22Rv1 (cell line): ENCODE measurements around the gene MYCBP2.
"Not testable (repeated sequence)": the region's sequence is repeated elsewhere in the genome, so short reads cannot be mapped to it uniquely, and the experiment has no call there.

Experiments used
- H3K27ac ChIP-seq: fragments of 450-650 bp; 2 replicates; pipeline ENCODE4 v1.5.1; 2017
- ZFX ChIP-seq: fragments of 450-650 bp; IDR thresholded peaks from 2 replicates; pipeline ENCODE4 v1.6.1; 2017; ENCODE audit warnings: antibody characterized with exemption, borderline replicate concordance
- TF ChIP-seq, protein P1 (sequence below): fragments of 450-650 bp; IDR thresholded peaks from 2 replicates; pipeline ENCODE4 v1.5.1; 2017; ENCODE audit warnings: mild to moderate bottlenecking

Gene MYCBP2

GRCh38 chr13:77265336-77265735, 61.6 kb downstream of the MYCBP2 start:
- H3K27ac ChIP-seq = no peak overlapping the region
- no peak for TF ChIP-seq ZFX
- TF ChIP-seq, protein P1, sequence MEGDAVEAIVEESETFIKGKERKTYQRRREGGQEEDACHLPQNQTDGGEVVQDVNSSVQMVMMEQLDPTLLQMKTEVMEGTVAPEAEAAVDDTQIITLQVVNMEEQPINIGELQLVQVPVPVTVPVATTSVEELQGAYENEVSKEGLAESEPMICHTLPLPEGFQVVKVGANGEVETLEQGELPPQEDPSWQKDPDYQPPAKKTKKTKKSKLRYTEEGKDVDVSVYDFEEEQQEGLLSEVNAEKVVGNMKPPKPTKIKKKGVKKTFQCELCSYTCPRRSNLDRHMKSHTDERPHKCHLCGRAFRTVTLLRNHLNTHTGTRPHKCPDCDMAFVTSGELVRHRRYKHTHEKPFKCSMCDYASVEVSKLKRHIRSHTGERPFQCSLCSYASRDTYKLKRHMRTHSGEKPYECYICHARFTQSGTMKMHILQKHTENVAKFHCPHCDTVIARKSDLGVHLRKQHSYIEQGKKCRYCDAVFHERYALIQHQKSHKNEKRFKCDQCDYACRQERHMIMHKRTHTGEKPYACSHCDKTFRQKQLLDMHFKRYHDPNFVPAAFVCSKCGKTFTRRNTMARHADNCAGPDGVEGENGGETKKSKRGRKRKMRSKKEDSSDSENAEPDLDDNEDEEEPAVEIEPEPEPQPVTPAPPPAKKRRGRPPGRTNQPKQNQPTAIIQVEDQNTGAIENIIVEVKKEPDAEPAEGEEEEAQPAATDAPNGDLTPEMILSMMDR = no peak

DNA sequence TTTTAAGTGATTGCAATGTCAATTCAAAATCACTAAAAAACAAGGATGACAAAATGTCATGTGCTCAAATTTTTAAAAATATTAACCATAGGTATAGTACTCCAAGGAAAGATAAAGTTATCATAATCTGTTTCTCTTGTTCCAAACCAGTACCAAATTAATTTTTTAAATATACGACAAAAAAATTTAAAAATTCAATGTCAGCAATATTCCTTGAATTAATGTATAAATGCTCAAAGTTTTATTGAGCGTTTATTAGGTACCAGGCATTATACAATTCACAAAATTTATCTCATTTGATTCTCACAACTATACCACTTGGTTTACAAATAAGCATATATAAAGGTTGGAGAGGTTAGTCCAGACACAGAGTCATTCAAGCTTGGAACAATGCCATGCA, 64.7 kb downstream of the MYCBP2 start:
- H3K27ac ChIP-seq = no peak overlapping the region
- TF ChIP-seq ZFX = no peak
- TF ChIP-seq, protein P1 = no peak

DNA sequence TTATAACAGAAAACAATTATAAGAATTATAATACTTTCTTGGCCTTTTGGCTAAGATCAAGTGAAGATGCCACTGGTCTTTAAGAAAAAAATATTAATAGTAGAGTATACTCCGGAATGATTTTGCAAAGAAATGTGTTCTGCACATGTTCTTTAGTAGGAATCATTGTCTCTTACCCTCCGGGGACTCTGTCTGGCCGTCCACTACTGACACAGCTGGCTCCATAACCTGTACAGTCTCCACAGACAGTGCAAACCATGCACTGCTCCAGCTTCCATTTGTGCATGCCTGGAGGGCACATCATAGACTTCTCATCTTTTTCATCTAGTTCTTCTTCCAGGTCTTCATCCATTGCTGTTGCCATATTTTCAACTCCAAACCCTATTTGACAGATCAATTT, 75.9 kb downstream of the MYCBP2 start:
- H3K27ac ChIP-seq = no peak overlapping the region
- TF ChIP-seq, protein P1 = no peak
- TF ChIP-seq ZFX = no peak

DNA sequence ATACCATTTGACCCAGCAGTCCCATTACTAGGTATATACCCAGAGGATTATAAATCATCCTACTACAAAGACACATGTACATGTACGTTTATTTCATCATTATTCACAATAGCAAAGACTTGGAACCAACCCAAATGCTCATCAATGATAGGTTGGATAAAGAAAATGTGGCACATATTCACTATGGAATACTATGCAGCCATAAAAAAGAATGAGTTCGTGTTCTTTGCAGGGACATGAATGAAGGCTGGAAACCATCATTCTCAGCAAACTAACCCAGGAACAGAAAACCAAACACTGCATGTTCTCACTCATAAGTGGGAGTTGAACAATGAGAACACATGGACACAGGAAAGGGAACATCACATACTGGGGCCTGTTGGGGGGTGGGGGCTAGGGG, 81.7 kb downstream of the MYCBP2 start:
- not testable (repeated sequence) for H3K27ac ChIP-seq

GRCh38 chr13:77239312-77239711, 87.6 kb downstream of the MYCBP2 start:
- H3K27ac ChIP-seq = no peak overlapping the region
- TF ChIP-seq ZFX = no peak
- TF ChIP-seq, protein P1 = no peak

- no peak overlapping the region for H3K27ac ChIP-seq
- TF ChIP-seq, protein P1 = no peak
- TF ChIP-seq ZFX = no peak
Observed at GRCh38 chr13:77235456-77236022, 91.4 kb downstream of the MYCBP2 start.

GRCh38 chr13:77233159-77233558, 93.7 kb downstream of the MYCBP2 start:
- TF ChIP-seq, protein P1 = no peak
- no peak for TF ChIP-seq ZFX
- no peak overlapping the region for H3K27ac ChIP-seq

DNA sequence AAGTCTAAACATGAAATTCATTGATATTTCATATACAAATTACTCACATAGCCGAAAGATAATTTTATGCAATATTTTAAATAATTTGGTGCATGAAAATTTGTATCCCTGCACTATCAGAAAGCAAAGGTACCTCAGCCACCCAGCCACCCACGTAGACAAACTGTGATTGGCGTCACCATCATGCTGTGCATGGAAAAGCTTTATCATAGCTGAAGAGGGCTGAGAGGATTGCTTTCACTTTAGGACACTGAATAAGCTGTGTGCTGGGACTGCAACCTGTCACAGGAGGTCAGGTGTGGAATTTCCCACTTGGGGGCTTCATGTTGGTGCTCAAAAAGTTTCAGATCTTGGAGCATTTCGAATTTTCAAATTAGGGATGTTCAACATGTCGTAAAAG, 96.3 kb downstream of the MYCBP2 start:
- H3K27ac ChIP-seq = no peak overlapping the region
- no peak for TF ChIP-seq ZFX
- TF ChIP-seq, protein P1 = no peak
